A549 (cell line): ENCODE data around the gene OXLD1. TPM values are rescaled to one million over a fixed set of nuclear protein-coding genes. Genes with fewer than 3 reads are reported as not detected.

Experiments
- ATAC-seq, 2 experiments: fragments of 200-7000 bp in 1 of 2; fragments of >200 bp in 1 of 2; cut with Nextera tagmentation in 1 of 2; cut with Tn5 transposase in 1 of 2; 3 replicates each; pipeline versions ENCODE4 v1.8.0 to v1.9.1; 2018 to 2020; ENCODE audit warnings: mild to moderate bottlenecking in 1 of 2, moderate library complexity in 1 of 2
- CTCF ChIA-PET: fragments of 300-600 bp; sonication (Branson Sonifier 250); formaldehyde crosslinking; extraction: SDS; loops from one replicate; lab custom pipeline; 2021; ENCODE audit warnings: antibody characterized with exemption, inconsistent platforms; lab: Yijun Ruan, JAX
- POLR2A ChIA-PET: fragments of 350-600 bp; formaldehyde crosslinking; extraction: SDS; loops from one replicate; lab custom pipeline; 2021; ENCODE audit warnings: antibody characterized with exemption, inconsistent platforms; lab: Yijun Ruan, JAX
- DNase-seq, 2 experiments: peaks; one replicate each; pipeline versions ENCODE4 v3.0.0 to v3.0.0-alpha.2; 2011 to 2016; ENCODE audit warnings: low read depth in 1 of 2, low spot score in 1 of 2
- FAIRE-seq: peaks from 2 replicates; lab custom pipeline; 2011; peaks lifted over from hg19 to GRCh38; lab: Jason Lieb, UNC
- H3K27ac ChIP-seq, 2 experiments: fragments of >200 bp; sonication (Bioruptor Twin); formaldehyde crosslinking; 3 replicates each; pipeline ENCODE4 v1.5.1; 2016 to 2017
- H3K4me1 ChIP-seq: fragments of >200 bp; sonication (Bioruptor Twin); formaldehyde crosslinking; 3 replicates; pipeline ENCODE4 v1.6.1; 2016
- H3K4me2 ChIP-seq: fragments of >200 bp; sonication (Bioruptor Twin); formaldehyde crosslinking; 3 replicates; pipeline ENCODE4 v1.6.1; 2016
- H3K4me3 ChIP-seq: fragments of >200 bp; sonication (Bioruptor Twin); formaldehyde crosslinking; 3 replicates; pipeline ENCODE4 v1.5.1; 2016
- H3K9me3 ChIP-seq: fragments of >200 bp; sonication (Bioruptor Twin); formaldehyde crosslinking; 3 replicates; pipeline ENCODE4 v1.6.1; 2016
- CBX2 ChIP-seq: fragments of 200-600 bp; sonication (generic); IDR thresholded peaks from 2 replicates; pipeline ENCODE4 v1.6.1; 2016; ENCODE audit warnings: low read depth, mild to moderate bottlenecking, borderline replicate concordance
- CHD4 ChIP-seq: fragments of 200-600 bp; sonication (generic); IDR thresholded peaks from 2 replicates; pipeline ENCODE4 v1.6.1; 2016; ENCODE audit warnings: antibody characterized with exemption, mild to moderate bottlenecking, borderline replicate concordance
- EHF ChIP-seq: fragments of 250-450 bp; sonication (Bioruptor Pico); IDR thresholded peaks from 2 replicates; pipeline ENCODE4 v1.5.0; 2020; ENCODE audit warnings: mild to moderate bottlenecking
- HDAC2 ChIP-seq: fragments of 200-600 bp; sonication (generic); IDR thresholded peaks from 2 replicates; pipeline ENCODE4 v1.6.1; 2016
- HEYL ChIP-seq: fragments of 250-450 bp; sonication (Bioruptor Pico); IDR thresholded peaks from 2 replicates; pipeline ENCODE4 v1.8.0; 2021; ENCODE audit warnings: mild to moderate bottlenecking, moderate library complexity
- JUN ChIP-seq, 2 experiments: fragments of >200 bp; sonication (Bioruptor Twin); formaldehyde crosslinking; IDR thresholded peaks; 2 replicates in 1 of 2; 3 replicates in 1 of 2; pipeline ENCODE4 v1.6.1; 2016 to 2017
- NR3C1 ChIP-seq: fragments of >200 bp; sonication (Bioruptor Twin); formaldehyde crosslinking; IDR thresholded peaks from 3 replicates; pipeline ENCODE4 v1.6.1; 2017
- RARB ChIP-seq: fragments of 250-450 bp; sonication (Bioruptor Pico); IDR thresholded peaks from 2 replicates; pipeline ENCODE4 v1.8.0; 2021; ENCODE audit warnings: mild to moderate bottlenecking, moderate library complexity
- RCOR1 ChIP-seq: fragments of 150-350 bp; IDR thresholded peaks from 2 replicates; pipeline ENCODE4 v1.6.1; 2014; ENCODE audit warnings: antibody characterized with exemption, low read length, low read depth
- RFX5 ChIP-seq: fragments of 450-650 bp; IDR thresholded peaks from 2 replicates; pipeline ENCODE4 v1.7.1; 2014; ENCODE audit warnings: antibody characterized with exemption, mild to moderate bottlenecking, moderate library complexity
- TFCP2L1 ChIP-seq: fragments of 250-450 bp; sonication (Bioruptor Pico); IDR thresholded peaks from 2 replicates; pipeline ENCODE4 v1.5.0; 2021; ENCODE audit warnings: mild to moderate bottlenecking
- WGBS: methylation state at CpG from one replicate; pipeline ENCODE4 v1.1.6; 2017; ENCODE audit errors: missing lambda C conversion rate; 5-methylcytosine and 5-hydroxymethylcytosine counted together
- polyA plus RNA-seq, 4 experiments: library from polyadenylated mRNA; depleted of rRNA in 3 of 4; stranded (reverse); fragments of >200 nt; fragmentation: RNase III in 1 of 4; extraction: RNeasy Plus Mini Kit Qiagen cat#74134 plus additional on column Dnase treatment in 1 of 4; gene quantifications; 2 replicates in 3 of 4; 3 replicates in 1 of 4; pipeline ENCODE4 v1.2.3, GENCODE V29; 2011 to 2017
- TF ChIP-seq, protein P1 (sequence below): fragments of 200-600 bp; sonication (generic); IDR thresholded peaks from 2 replicates; pipeline ENCODE4 v1.6.1; 2016; ENCODE audit warnings: antibody characterized with exemption, mild to moderate bottlenecking, moderate library complexity
- TF ChIP-seq, protein P2 (sequence below): fragments of 450-650 bp; IDR thresholded peaks from 2 replicates; pipeline ENCODE4 v1.6.1; 2014; ENCODE audit warnings: antibody characterized with exemption

OXLD1 gene
- polyA plus RNA-seq, 2 of the 4 experiments (the other 2 are of a cell fraction): 38.7 to 47.1 TPM

- TF ChIP-seq, protein P1, sequence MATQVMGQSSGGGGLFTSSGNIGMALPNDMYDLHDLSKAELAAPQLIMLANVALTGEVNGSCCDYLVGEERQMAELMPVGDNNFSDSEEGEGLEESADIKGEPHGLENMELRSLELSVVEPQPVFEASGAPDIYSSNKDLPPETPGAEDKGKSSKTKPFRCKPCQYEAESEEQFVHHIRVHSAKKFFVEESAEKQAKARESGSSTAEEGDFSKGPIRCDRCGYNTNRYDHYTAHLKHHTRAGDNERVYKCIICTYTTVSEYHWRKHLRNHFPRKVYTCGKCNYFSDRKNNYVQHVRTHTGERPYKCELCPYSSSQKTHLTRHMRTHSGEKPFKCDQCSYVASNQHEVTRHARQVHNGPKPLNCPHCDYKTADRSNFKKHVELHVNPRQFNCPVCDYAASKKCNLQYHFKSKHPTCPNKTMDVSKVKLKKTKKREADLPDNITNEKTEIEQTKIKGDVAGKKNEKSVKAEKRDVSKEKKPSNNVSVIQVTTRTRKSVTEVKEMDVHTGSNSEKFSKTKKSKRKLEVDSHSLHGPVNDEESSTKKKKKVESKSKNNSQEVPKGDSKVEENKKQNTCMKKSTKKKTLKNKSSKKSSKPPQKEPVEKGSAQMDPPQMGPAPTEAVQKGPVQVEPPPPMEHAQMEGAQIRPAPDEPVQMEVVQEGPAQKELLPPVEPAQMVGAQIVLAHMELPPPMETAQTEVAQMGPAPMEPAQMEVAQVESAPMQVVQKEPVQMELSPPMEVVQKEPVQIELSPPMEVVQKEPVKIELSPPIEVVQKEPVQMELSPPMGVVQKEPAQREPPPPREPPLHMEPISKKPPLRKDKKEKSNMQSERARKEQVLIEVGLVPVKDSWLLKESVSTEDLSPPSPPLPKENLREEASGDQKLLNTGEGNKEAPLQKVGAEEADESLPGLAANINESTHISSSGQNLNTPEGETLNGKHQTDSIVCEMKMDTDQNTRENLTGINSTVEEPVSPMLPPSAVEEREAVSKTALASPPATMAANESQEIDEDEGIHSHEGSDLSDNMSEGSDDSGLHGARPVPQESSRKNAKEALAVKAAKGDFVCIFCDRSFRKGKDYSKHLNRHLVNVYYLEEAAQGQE: no peak
- TF ChIP-seq HEYL (CRISPR knock-in tag) (no peak), RCOR1 (no peak)
These were observed 9.6 kb downstream of the OXLD1 start (continued) for GRCh38 chr17:81656835-81657234.

DNA sequence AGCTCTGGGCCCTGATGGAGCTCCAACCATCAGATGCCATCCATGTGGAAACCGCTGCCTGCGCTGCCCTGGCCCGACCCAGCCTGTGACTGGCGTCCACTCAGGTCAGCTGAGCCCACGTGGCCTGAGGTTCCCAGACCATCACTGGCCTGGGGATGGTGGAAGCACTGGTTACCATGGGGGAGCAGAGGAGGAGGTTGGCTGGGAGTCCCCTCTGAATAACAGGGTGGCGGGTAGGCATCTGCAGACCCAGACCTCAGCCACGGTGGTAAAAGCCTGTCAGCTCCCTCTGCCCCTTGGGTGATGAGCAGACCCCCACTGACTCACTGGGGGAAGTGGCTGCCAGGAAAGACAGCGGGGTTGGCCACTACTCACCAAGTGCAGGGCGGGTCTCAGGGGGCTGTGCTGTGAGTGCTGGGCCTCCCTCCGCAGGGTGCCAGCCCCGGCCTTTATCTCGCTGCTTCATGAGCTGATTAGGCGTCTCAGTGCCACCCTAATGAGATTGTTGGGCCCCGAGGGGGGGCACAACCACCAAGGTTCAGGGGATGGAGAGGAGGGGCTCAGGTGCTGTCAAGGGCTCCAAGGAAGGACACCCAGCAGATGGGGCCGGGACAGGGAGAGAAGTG, 10.2 kb downstream of the OXLD1 start, which contains the start of gene PDE6G:
PDE6G (minus strand) TSS at position 425 of the 626 bp plus-strand sequence. CDS start 3,237 bp downstream, outside the sequence.
- Histone ChIP-seq H3K4me2 (no peak within 1 kb of the TSS), H3K9me3 (no peaks in the 10 kb centered on the region), H3K4me3 (no peak within 1 kb of the TSS), H3K27ac (peak within 1 kb of the TSS in 1 of 2 experiments; percentile 2; a peak in 1 of 6 replicates), H3K4me1 (peaks cover 9% of the 10 kb centered on the region)
- FAIRE-seq (no peak), ATAC-seq (0 out of 6 replicates have a peak, but pooled peaks of 1 of the 2 experiments have one; percentile 5), DNase-seq (no peak)
- ChIA-PET POLR2A (interaction anchor here (1.0 to 1.4 kb wide), 2 partner anchors 11 to 19 kb away, joined by 3 read pairs; partner anchors contain the start of genes CCDC137, NPLOC4 and TSPAN10), CTCF (interaction anchor here (0.8 to 3.4 kb wide), 7 partner anchors 9 to 55 kb away, joined by 3 to 17 read pairs (median 4); no protein-coding TSS in a partner anchor)
- TF ChIP-seq CBX2: no peak
- WGBS: 83% methylated on average over 15 of the region's 15 CpGs

GRCh38 chr17:81655378-81656117, 10.9 kb downstream of the OXLD1 start:
- Histone ChIP-seq H3K4me3 (no peak overlapping the region), H3K4me2 (no peak overlapping the region), H3K9me3 (no peaks in the 10 kb centered on the region), H3K4me1 (peaks cover 14% of the 10 kb centered on the region)
- 85% methylated on average over 18 of the region's 18 CpGs for WGBS
- no peak for DNase-seq
- TF ChIP-seq NR3C1 (no peak), JUN (IDR thresholded peaks at IDR 0.05) (no peak), HDAC2 (no peak), RFX5 (no peak), TFCP2L1 (CRISPR knock-in tag) (no peak), RARB (CRISPR knock-in tag) (no peak), EHF (CRISPR knock-in tag) (no peak), CHD4 (no peak), CBX2 (no peak)
- TF ChIP-seq, protein P2, sequence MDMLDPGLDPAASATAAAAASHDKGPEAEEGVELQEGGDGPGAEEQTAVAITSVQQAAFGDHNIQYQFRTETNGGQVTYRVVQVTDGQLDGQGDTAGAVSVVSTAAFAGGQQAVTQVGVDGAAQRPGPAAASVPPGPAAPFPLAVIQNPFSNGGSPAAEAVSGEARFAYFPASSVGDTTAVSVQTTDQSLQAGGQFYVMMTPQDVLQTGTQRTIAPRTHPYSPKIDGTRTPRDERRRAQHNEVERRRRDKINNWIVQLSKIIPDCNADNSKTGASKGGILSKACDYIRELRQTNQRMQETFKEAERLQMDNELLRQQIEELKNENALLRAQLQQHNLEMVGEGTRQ: no peak
- TF ChIP-seq, all 56 proteins: peak for 0
- ATAC-seq (peak in 1 of 2 experiments; percentile 4; a peak in 1 of 6 replicates), FAIRE-seq (no peak)
- H3K27ac ChIP-seq: peak overlapping the region in 1 of 2 experiments; percentile 2; a peak in 1 of 6 replicates
- CTCF ChIA-PET: interaction anchor here (0.8 to 3.4 kb wide), 7 partner anchors 10 to 54 kb away, joined by 3 to 17 read pairs (median 4); no protein-coding TSS in a partner anchor
- POLR2A ChIA-PET: interaction anchor here (1.0 to 1.4 kb wide), 2 partner anchors 11 to 19 kb away, joined by 3 read pairs; partner anchors contain the start of genes CCDC137, NPLOC4 and TSPAN10
